HuH-7.5 (cell line): Measurements from ENCODE around the gene MPND.
"Not testable (repeated sequence)": the region's sequence is repeated elsewhere in the genome, so short reads cannot be mapped to it uniquely, and the experiment has no call there.

Source experiments
- DNase-seq: peaks from one replicate; pipeline ENCODE4 v3.0.0; 2011; ENCODE audit warnings: low spot score

The MPND gene

GRCh38 chr19:4319067-4319718, 24.2 kb upstream of the MPND start:
- no peak for DNase-seq

- DNase-seq = no peak
Observed at GRCh38 chr19:4320419-4320818, 22.9 kb upstream of the MPND start.

- DNase-seq = no peak
Observed at GRCh38 chr19:4322942-4323665, 20.3 kb upstream of the MPND start.

GRCh38 chr19:4323692-4324091, 19.7 kb upstream of the MPND start:
- DNase-seq = no peak

GRCh38 chr19:4324228-4324627, 19.1 kb upstream of the MPND start:
- DNase-seq = no peak

- no peak for DNase-seq
Observed at GRCh38 chr19:4326215-4326836, 17.0 kb upstream of the MPND start.

- no peak for DNase-seq
Observed at GRCh38 chr19:4326837-4327251, 16.5 kb upstream of the MPND start.

- no peak for DNase-seq
Observed at GRCh38 chr19:4327252-4327876, 16.0 kb upstream of the MPND start.

GRCh38 chr19:4327877-4328242, 15.5 kb upstream of the MPND start:
- DNase-seq = no peak

GRCh38 chr19:4328243-4328990, 14.9 kb upstream of the MPND start:
- peak; percentile 97 for DNase-seq

GRCh38 chr19:4328991-4329681, 14.2 kb upstream of the MPND start:
- DNase-seq = not testable (repeated sequence)

GRCh38 chr19:4329858-4330257, 13.5 kb upstream of the MPND start:
- no peak for DNase-seq

- DNase-seq = no peak
Observed at GRCh38 chr19:4334929-4335570, 8.3 kb upstream of the MPND start.

GRCh38 chr19:4337906-4338440, 5.4 kb upstream of the MPND start:
- no peak for DNase-seq

GRCh38 chr19:4338441-4339355, 4.7 kb upstream of the MPND start, which contains the start of gene STAP2:
Gene STAP2, minus strand, starts transcription at chr19:4338827. Its CDS starts 74 bp downstream, at chr19:4338753.
- DNase-seq = no peak

GRCh38 chr19:4342314-4342614, 1.1 kb upstream of the MPND start:
- DNase-seq = no peak

GRCh38 chr19:4342615-4343369, 570 bp upstream of the MPND start:
- peak; percentile 97 for DNase-seq

GRCh38 chr19:4345342-4346019, 2.1 kb downstream of the MPND start:
- DNase-seq = no peak

GRCh38 chr19:4346020-4346383, 2.6 kb downstream of the MPND start:
- no peak for DNase-seq
